Activated CD8-positive, alpha-beta memory T cell treated with anti-CD3 and anti-CD28 coated beads, Interleukin-2, amount 10 ng/mL, durations not matched to agents 7 days and 5 days (primary cell): ENCODE results near the gene ILK. TPM values are rescaled to one million over a fixed set of nuclear protein-coding genes. Genes with fewer than 3 reads are reported as not detected.

ENCODE experiments used
- ATAC-seq: fragments of 150-1000 bp; cut with Tn5 transposase; one replicate; pipeline ENCODE4 v1.10.0; 2021; ENCODE audit warnings: moderate library complexity
- CTCF ChIA-PET: fragments of 350-600 bp; sonication (Branson Sonifier 250); formaldehyde crosslinking; loops from one replicate; lab custom pipeline; 2021; ENCODE audit warnings: antibody characterized with exemption; lab: Charles Lee
- DNase-seq: peaks from one replicate; pipeline ENCODE4 v3.0.0-alpha.2; 2020
- H3K27ac Mint-ChIP-seq: one replicate; pipeline ENCODE4 v1.8.0; 2021; ENCODE audit warnings: mild to moderate bottlenecking, mixed read lengths
- H3K27me3 Mint-ChIP-seq: one replicate; pipeline ENCODE4 v1.8.0; 2021; ENCODE audit warnings: mixed read lengths
- H3K36me3 Mint-ChIP-seq: one replicate; pipeline ENCODE4 v1.8.0; 2021; ENCODE audit warnings: mild to moderate bottlenecking, mixed read lengths
- H3K4me1 Mint-ChIP-seq: one replicate; pipeline ENCODE4 v1.8.0; 2021; ENCODE audit warnings: mixed read lengths
- H3K4me3 Mint-ChIP-seq: one replicate; pipeline ENCODE4 v1.8.0; 2021; ENCODE audit warnings: mild to moderate bottlenecking, moderate library complexity, mixed read lengths
- H3K9me3 Mint-ChIP-seq: one replicate; pipeline ENCODE4 v1.8.0; 2022; ENCODE audit warnings: low read depth, mixed read lengths
- total RNA-seq, 2 experiments: library from RNA; stranded (reverse); gene quantifications; one replicate each; pipeline ENCODE4 v1.2.3, GENCODE V29; 2021

ILK gene
- total RNA-seq, 2 experiments from 2014 or later: 151 to 161 TPM

DNA sequence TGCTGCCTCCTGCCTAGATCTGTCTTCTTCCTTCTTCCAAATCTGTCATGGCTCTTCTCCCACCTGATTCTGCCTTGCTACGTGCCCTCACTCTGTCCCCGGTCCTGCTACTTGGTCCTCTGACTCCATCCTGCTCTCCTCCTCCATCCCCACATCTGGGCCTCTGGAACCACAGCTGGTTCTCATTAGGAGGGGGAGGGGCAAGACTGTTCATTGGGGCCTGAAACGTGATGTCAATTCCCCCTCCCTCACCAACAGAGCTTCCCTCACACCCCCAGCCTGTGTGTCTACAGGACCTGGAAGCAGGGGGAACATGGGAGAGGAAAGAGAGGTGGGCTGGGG lies 43.0 kb downstream of the ILK start:
- no peaks in the 10 kb centered on the region for H3K4me1 Mint-ChIP-seq
- H3K9me3 Mint-ChIP-seq: no peaks in the 10 kb centered on the region
- DNase-seq (no peak), ATAC-seq (peak; percentile 7)
- H3K36me3 Mint-ChIP-seq: no peaks in the 10 kb centered on the region
- H3K27me3 Mint-ChIP-seq: no peaks in the 10 kb centered on the region
- CTCF ChIA-PET: interaction anchor here (2.2 kb wide), 1 partner anchor 21 kb away, joined by 8 read pairs; no protein-coding TSS in a partner anchor
- no peak overlapping the region for H3K4me3 Mint-ChIP-seq
- no peak overlapping the region for H3K27ac Mint-ChIP-seq

DNA sequence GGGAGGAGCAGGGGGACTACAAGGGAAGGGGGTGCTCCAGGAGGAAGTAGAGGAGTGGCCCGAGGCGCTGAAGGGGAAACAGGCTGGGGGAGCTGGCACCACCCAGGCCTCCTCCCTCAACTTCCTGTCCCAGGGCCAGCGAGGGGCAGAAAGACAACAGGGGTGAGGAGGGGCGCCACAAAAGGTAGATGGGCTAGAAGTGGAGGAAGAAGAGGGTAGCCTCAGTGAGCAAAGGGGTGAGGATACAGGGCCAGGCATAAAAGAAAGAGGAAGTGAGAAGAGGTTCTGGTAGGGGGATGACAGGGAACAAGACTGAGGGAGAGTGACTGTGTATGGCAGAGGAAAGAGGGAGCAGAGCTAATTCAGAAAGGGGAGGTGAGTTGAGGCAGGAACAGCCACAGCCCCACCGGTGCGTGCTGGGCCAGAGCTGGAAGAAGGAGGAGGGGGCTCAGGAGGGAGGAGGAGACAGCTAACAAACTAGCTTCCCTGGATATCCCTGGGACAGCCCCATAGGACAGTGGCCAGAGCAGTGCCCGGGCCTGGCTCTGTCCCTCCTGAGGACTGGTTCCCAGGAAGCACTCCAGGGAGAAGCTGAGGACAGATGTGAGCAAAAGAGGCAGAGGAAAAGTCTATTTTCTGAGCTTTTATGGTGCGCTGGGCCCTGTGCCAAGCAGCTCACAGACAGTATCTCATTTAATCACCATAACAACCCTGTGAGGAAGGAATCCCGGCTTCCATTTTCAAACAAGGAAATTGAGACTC lies 43.5 kb downstream of the ILK start:
- ATAC-seq: peak; percentile 61
- H3K4me3 Mint-ChIP-seq: no peak overlapping the region
- no peaks in the 10 kb centered on the region for H3K9me3 Mint-ChIP-seq
- CTCF ChIA-PET: interaction anchor here (1.0 to 2.2 kb wide), 2 partner anchors 21 to 36 kb away, joined by 3 to 8 read pairs; partner anchors contain the start of gene MRPL17
- H3K36me3 Mint-ChIP-seq: no peaks in the 10 kb centered on the region
- no peaks in the 10 kb centered on the region for H3K4me1 Mint-ChIP-seq
- H3K27ac Mint-ChIP-seq: no peak overlapping the region
- H3K27me3 Mint-ChIP-seq: no peaks in the 10 kb centered on the region
- no peak for DNase-seq

DNA sequence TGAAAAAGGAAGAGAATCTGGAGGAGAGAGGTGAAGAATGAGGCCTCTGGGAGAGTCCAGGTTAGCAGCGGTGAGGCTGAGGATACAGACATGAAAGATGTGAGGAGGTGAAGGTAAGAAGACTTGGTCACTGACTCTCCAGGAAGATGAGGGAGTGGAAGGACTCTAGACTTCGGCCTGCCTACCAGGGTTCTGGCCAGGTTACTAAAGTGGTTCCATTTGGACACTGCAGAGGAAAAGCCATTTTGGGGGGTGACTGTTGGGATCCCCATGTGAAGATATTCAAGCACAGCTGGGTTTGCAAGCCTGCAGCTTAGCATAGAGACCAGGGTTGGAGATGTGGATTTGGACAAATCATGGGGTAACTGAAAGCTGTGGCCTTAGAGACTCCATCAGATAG lies 44.3 kb downstream of the ILK start:
- no peaks in the 10 kb centered on the region for H3K9me3 Mint-ChIP-seq
- H3K27ac Mint-ChIP-seq: no peak overlapping the region
- CTCF ChIA-PET: interaction anchor here (0.8 to 2.2 kb wide), 3 partner anchors 20 to 93 kb away, joined by 3 to 8 read pairs (median 4); partner anchors contain the start of gene MRPL17
- H3K4me1 Mint-ChIP-seq: no peaks in the 10 kb centered on the region
- no peaks in the 10 kb centered on the region for H3K27me3 Mint-ChIP-seq
- ATAC-seq (no peak), DNase-seq (no peak)
- no peak overlapping the region for H3K4me3 Mint-ChIP-seq
- H3K36me3 Mint-ChIP-seq: no peaks in the 10 kb centered on the region

DNA sequence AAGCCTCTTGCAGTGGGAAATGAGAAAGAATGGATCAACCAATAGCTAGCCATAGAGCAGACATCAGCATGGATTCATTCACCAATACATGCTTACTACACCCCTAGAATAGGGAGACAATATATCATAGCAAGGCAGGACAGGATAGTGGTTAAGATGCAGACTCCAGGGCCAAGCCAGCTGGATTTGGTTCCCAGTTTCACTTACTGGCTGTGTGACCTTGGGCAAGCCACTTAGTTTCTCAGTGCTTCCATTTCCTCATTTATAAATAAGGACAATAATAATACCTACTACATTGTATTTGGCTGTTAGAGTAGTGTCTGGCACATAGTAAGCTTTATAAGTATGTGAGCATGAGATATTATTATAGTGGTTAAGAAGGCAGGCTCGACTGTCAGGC lies 44.9 kb downstream of the ILK start:
- Mint-ChIP-seq H3K9me3 (no peaks in the 10 kb centered on the region), H3K27me3 (no peaks in the 10 kb centered on the region), H3K27ac (no peak overlapping the region), H3K4me3 (no peak overlapping the region), H3K36me3 (no peaks in the 10 kb centered on the region), H3K4me1 (no peaks in the 10 kb centered on the region)
- ATAC-seq (no peak), DNase-seq (no peak)
- CTCF ChIA-PET: interaction anchor here (0.8 to 2.9 kb wide), 4 partner anchors 35 to 92 kb away, joined by 3 to 7 read pairs (median 4); partner anchors contain the start of genes MRPL17 and TAF10

DNA sequence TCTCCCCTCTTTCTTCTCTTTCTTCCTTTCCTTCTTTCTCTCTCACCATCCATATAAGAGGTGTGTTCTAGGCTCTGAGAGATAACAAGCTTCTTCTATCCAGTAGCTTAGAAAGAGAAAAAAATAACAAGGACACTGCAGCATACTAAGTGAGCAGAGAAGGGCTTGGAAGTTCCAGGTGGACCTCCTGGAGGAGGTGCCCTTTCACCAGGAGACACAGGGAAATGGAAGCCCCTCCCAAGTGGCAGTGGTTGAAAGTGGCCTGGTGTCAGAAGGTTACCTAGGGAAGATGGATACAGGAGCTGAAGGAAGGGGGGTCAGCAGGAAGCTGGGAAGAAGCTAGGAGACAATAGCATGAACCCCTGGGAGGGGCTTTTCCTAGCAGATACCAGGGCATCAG lies 46.5 kb downstream of the ILK start:
- CTCF ChIA-PET: interaction anchor here (0.8 to 2.9 kb wide), 8 partner anchors 8 to 45 kb away, joined by 3 to 7 read pairs (median 4); partner anchors contain the start of genes MRPL17, TAF10 and TPP1
- no peaks in the 10 kb centered on the region for H3K27me3 Mint-ChIP-seq
- no peaks in the 10 kb centered on the region for H3K36me3 Mint-ChIP-seq
- no peak for ATAC-seq
- no peak overlapping the region for H3K4me3 Mint-ChIP-seq
- H3K27ac Mint-ChIP-seq: no peak overlapping the region
- DNase-seq: no peak
- H3K4me1 Mint-ChIP-seq: no peaks in the 10 kb centered on the region
- H3K9me3 Mint-ChIP-seq: no peaks in the 10 kb centered on the region

DNA sequence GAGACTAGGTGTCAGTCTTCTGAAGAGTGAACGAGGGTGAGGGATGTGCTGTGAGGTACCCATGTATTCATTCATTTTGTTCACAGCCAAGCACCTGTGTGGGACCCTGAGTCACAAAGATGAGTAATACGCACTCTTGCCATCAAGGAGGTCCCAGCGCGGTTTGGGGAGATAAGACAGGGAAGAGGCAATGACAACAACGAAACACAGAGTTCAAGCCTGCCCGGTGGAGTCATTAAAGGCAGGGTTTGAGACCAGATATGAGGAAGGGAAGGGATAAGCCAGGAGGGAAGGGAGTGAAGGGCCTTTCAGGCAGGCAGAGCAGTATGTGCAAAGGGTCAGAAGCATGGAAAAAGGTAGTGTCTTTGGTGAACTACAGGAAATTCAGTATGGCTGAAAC lies 47.4 kb downstream of the ILK start:
- H3K27me3 Mint-ChIP-seq: peaks cover 2% of the 10 kb centered on the region
- peak; percentile 18 for ATAC-seq
- no peak overlapping the region for H3K4me3 Mint-ChIP-seq
- H3K4me1 Mint-ChIP-seq: peaks cover 1% of the 10 kb centered on the region
- DNase-seq: no peak
- H3K36me3 Mint-ChIP-seq: no peaks in the 10 kb centered on the region
- H3K27ac Mint-ChIP-seq: no peak overlapping the region
- CTCF ChIA-PET: interaction anchor here (1.3 to 2.9 kb wide), 3 partner anchors 9 to 46 kb away, joined by 3 to 7 read pairs (median 5); partner anchors contain the start of gene TAF10
- no peaks in the 10 kb centered on the region for H3K9me3 Mint-ChIP-seq

DNA sequence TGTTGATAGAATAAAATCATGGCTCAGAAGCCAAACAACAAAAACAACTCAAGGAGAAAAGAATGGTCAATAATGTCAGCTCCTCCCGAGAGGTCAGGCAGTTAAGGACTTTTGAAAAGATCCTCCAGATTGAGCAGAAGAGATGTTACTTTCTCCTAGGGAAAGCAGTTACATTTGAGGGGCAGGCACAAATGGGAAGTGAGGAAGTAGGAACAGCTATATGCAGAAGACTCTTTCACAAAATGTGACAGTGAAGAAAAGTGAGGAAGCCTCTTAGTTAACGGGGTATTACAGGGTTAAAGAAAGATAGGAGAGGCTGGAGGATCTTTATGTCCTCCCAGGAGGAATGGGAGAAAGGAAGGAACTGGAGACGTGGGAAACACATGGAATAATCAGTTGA lies 48.6 kb downstream of the ILK start:
- Mint-ChIP-seq H3K4me1 (peaks cover 1% of the 10 kb centered on the region), H3K36me3 (peaks cover 1% of the 10 kb centered on the region), H3K9me3 (no peaks in the 10 kb centered on the region), H3K27ac (no peak overlapping the region), H3K4me3 (no peak overlapping the region), H3K27me3 (peaks cover 14% of the 10 kb centered on the region)
- no peak for DNase-seq
- ATAC-seq: no peak
- CTCF ChIA-PET: interaction anchor here (1.2 kb wide), 1 partner anchor 31 kb away, joined by 3 read pairs; no protein-coding TSS in a partner anchor

DNA sequence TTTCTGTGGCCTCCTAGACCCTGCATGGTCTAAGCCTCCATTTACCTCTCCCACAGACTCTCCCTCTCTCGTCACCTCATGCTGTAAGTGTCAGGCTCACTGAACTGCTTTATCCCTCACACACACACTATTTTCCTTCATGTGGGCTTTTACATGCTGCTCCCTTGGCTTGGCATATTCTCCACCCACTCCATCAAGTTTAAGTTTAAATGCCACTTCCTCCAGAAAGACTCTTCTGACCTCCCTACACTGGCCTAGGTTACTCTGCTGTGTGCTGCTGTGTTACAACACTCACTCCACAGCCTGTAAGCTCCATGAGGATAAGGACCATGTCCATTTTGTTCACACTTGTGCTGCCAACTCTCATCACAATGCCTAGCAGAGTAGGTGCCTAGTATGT lies 49.5 kb downstream of the ILK start:
- Mint-ChIP-seq H3K27ac (no peak overlapping the region), H3K4me3 (no peak overlapping the region), H3K4me1 (peaks cover 1% of the 10 kb centered on the region), H3K9me3 (no peaks in the 10 kb centered on the region), H3K27me3 (peaks cover 16% of the 10 kb centered on the region), H3K36me3 (peaks cover 1% of the 10 kb centered on the region)
- ATAC-seq: no peak
- CTCF ChIA-PET: interaction anchor here (0.9 to 1.1 kb wide), 2 partner anchors 15 to 85 kb away, joined by 3 read pairs; no protein-coding TSS in a partner anchor
- DNase-seq: no peak

DNA sequence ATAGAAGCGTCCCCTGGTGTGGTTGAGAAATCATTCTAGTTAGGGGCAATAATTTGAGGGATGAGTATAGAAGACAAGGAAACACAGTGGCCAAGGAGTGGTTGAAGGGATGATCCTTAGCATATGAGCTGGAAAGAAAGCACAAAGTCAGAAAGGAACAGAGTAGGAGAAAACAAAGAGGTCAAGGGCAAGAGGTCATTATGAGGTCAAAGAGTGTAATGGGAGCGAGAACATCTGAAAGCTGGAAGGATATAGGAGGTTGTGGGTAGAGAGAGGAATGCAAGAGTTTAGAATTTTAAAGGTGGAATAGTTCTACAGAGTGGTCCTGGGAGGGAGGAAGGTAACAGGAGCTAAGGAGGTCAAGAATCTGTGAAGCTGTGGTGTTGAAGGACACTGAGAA lies 50.1 kb downstream of the ILK start:
- H3K36me3 Mint-ChIP-seq: peaks cover 1% of the 10 kb centered on the region
- CTCF ChIA-PET: interaction anchor here (0.6 to 1.4 kb wide), 5 partner anchors 15 to 85 kb away, joined by 3 to 5 read pairs (median 3); partner anchors contain the start of genes MRPL17, TAF10 and TPP1
- H3K4me3 Mint-ChIP-seq: no peak overlapping the region
- DNase-seq (no peak), ATAC-seq (no peak)
- H3K27me3 Mint-ChIP-seq: peaks cover 16% of the 10 kb centered on the region
- H3K9me3 Mint-ChIP-seq: no peaks in the 10 kb centered on the region
- no peak overlapping the region for H3K27ac Mint-ChIP-seq
- peaks cover 1% of the 10 kb centered on the region for H3K4me1 Mint-ChIP-seq

DNA sequence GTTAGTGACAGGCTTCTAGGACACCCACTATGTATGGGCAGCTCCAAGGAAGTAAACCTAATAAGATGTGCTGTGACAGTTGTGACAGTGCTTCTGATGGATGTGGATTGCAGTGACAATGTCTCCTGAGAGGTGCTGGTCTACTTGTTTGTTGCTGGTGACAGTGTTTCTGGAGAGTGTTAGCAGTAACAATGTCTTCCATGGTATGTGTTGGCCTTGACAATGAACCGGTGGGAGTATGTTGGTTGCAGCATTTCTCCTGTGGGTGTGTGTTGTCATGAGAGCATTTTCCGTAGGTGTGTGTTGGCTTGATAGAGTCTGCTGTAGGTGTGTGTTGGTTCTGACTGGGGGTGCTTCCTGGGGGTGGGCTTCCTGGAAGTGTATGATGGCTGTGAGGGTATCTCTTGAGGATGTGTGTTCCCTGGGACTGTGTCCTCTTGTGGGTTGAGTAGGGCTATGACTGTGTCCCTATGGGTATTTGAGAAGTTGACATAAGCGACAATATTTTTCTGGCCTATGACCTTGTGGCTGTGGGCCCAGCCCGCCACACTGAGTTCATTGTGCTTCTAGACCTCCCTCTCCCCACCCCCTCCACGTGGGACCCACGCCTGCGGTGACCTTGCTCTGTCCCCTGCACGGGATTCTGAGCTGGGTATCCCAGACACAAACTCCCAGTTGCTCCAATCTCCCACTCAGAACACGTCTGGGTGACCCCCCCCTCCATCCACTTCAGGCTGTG lies 50.9 kb downstream of the ILK start:
- CTCF ChIA-PET: interaction anchor here (0.6 to 1.4 kb wide), 4 partner anchors 29 to 84 kb away, joined by 3 to 5 read pairs (median 4); partner anchors contain the start of genes MRPL17, TAF10 and TPP1

DNA sequence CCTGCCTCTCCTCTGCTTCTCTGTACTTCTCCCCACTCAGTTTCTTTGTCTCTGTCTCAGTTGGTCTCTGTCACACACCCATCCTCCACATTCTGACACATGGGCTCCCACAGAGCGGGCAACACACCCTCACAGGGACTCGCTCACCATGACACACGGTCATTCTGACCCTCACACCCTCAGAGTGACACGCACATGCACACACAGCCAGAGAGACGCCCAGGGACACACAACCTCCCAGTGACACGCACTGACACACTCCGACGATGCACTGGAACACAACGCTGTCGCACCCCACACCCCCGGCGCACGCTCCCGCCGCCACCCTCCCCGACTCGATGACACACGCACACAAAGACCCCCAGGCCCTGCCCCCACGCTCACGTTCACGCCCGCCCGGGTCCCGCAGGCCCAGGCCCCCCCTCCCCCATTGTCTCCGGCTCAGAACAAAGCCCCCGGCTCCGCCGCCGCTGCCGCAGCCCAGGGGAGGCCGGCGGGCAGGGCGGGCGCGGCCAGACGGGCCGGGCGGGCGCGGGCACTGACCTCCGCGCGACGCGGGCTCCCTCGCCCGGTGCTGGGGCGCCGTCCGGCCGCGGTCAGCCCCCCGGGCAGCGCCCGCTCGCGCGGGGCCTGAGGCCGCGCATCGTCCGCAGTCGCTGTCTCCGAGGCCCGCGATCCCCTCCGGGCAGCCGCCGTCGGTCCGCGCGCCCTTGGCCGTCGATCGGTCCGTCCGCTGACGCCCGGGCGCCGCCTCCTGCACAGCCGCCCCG lies 51.6 kb downstream of the ILK start:
- no peak overlapping the region for H3K27ac Mint-ChIP-seq
- H3K4me3 Mint-ChIP-seq: no peak overlapping the region
- DNase-seq: no peak
- peaks cover 1% of the 10 kb centered on the region for H3K4me1 Mint-ChIP-seq
- peaks cover 16% of the 10 kb centered on the region for H3K27me3 Mint-ChIP-seq
- peaks cover 1% of the 10 kb centered on the region for H3K36me3 Mint-ChIP-seq
- peak; percentile 44 for ATAC-seq
- no peaks in the 10 kb centered on the region for H3K9me3 Mint-ChIP-seq
- CTCF ChIA-PET: no interaction called here

More for the DNA sequence above, 50.9 kb downstream of the ILK start:
- Mint-ChIP-seq H3K27me3 (peaks cover 16% of the 10 kb centered on the region), H3K4me1 (peaks cover 1% of the 10 kb centered on the region), H3K4me3 (no peak overlapping the region), H3K27ac (no peak overlapping the region), H3K9me3 (no peaks in the 10 kb centered on the region), H3K36me3 (peaks cover 1% of the 10 kb centered on the region)
- DNase-seq (no peak), ATAC-seq (no peak)

DNA sequence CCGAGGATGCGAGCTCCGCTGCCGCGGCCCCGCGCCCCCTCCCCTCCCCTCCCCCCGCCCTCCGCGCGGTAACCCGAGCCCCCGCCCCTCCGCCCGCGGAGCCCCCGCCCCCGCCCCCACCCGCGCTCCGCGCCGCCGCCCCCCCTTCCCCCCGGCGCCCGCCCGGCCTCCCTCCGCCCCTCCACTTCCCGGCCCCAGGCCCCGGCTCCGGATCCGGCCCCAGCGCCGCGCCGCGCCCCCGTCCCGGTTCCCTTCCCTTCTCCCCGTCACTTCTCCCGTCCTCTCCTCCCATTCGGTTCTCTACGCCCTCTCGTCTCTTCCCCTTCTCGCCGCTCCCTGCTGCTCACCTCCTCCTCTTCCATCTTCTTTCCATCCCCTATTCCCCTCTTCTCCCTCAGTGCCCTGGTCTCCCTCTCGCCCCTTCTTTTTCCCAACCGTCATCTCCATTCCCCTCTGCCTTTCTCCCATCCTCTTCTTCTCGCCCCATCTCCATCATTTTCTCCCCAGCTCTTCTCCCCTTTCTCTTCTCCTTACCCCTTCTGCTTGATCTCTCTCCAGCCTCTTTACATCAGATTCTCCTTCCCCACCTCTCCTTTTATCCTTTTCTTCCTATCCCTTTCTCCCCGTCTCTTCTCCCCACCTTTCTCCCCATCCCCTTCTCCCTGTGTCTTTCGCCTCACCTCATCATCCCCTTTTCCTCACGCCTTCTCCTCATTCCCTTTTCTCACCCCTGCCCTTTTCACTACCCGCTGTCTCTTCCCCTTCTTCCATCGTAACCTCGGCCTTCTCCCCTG lies 52.4 kb downstream of the ILK start, which contains the start of gene DCHS1:
Gene DCHS1 (minus strand): TSS at position 20 of the 794 bp plus-strand sequence. CDS start 14,196 bp downstream, outside the sequence.
- Mint-ChIP-seq H3K27me3 (peaks cover 16% of the 10 kb centered on the region), H3K27ac (no peak within 1 kb of the TSS), H3K36me3 (peaks cover 1% of the 10 kb centered on the region), H3K9me3 (no peaks in the 10 kb centered on the region), H3K4me3 (peak within 1 kb of the TSS; percentile 27), H3K4me1 (peaks cover 1% of the 10 kb centered on the region)
- CTCF ChIA-PET: no interaction called here
- ATAC-seq (peak; percentile 29), DNase-seq (no peak)
